Activated T-helper 2 cell treated with anti-CD3 and anti-CD28 coated beads, Interferon-gamma antibody, Interleukin-2, Interleukin-4, amounts not matched to agents 10 μg/mL and 5 μg/mL and 100 μg/mL, durations not matched to agents 14 hours and 24 hours and 36 hours (primary cell): ENCODE results near the gene CUX1. TPM values are rescaled to one million over a fixed set of nuclear protein-coding genes. Genes with fewer than 3 reads are reported as not detected.
"Not testable (repeated sequence)": the region's sequence is repeated elsewhere in the genome, so short reads cannot be mapped to it uniquely, and the experiment has no call there.

ENCODE experiments used
- DNase-seq: peaks from one replicate; pipeline ENCODE4 v3.0.0; 2021; ENCODE audit warnings: low spot score
- H3K27ac Mint-ChIP-seq: one replicate; pipeline ENCODE4 v1.8.0; 2021; ENCODE audit warnings: mixed read lengths
- H3K27me3 Mint-ChIP-seq: one replicate; pipeline ENCODE4 v1.8.0; 2021; ENCODE audit warnings: low read depth, mixed read lengths
- H3K36me3 Mint-ChIP-seq: one replicate; pipeline ENCODE4 v1.8.0; 2021; ENCODE audit warnings: low read depth, mixed read lengths
- H3K4me1 Mint-ChIP-seq: one replicate; pipeline ENCODE4 v1.8.0; 2021; ENCODE audit warnings: low read depth, mixed read lengths
- H3K4me3 Mint-ChIP-seq: one replicate; pipeline ENCODE4 v1.8.0; 2021; ENCODE audit warnings: low read depth, mild to moderate bottlenecking, moderate library complexity, mixed read lengths
- H3K9me3 Mint-ChIP-seq: one replicate; pipeline ENCODE4 v1.8.0; 2021; ENCODE audit warnings: mixed read lengths
- intact Hi-C: fragments of 100-400 bp; cut with micrococcal nuclease; formaldehyde crosslinking; loops from one replicate; pipeline ENCODE4 v1.15.1; 2023
- total RNA-seq: library from RNA; stranded (reverse); gene quantifications from 2 replicates; pipeline ENCODE4 v1.2.3, GENCODE V29; 2022

CUX1 gene
- total RNA-seq, 1 donor from 2014 or later, result 31.5 TPM

DNA sequence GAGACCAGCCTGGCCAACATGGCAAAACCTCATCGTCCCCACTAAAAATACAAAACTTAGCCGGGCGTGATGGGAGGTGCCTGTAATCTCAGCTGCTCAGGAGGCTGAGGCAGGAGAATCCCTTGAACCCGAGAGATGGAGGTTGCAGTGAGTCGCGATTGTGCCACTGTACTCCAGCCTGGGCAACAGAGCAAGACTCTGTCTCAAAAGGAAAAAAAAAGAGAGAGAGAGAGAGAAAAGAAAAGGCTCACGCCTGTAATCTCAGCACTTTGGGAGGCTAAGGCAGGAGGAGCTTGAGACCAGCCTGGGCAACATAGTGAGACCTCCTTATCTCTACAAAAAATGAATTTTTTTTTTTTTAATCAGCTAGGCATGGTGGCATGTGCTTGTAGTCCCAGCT lies 157.6 kb downstream of the CUX1 start:
- no peak overlapping the region for H3K27ac Mint-ChIP-seq
- H3K36me3 Mint-ChIP-seq, result no peaks in the 10 kb centered on the region
- H3K4me1 Mint-ChIP-seq, result no peaks in the 10 kb centered on the region
- no peaks in the 10 kb centered on the region for H3K27me3 Mint-ChIP-seq
- H3K9me3 Mint-ChIP-seq, result no peaks in the 10 kb centered on the region
- intact Hi-C loops, result no loop called here
- no peak for DNase-seq
- no peak overlapping the region for H3K4me3 Mint-ChIP-seq

DNA sequence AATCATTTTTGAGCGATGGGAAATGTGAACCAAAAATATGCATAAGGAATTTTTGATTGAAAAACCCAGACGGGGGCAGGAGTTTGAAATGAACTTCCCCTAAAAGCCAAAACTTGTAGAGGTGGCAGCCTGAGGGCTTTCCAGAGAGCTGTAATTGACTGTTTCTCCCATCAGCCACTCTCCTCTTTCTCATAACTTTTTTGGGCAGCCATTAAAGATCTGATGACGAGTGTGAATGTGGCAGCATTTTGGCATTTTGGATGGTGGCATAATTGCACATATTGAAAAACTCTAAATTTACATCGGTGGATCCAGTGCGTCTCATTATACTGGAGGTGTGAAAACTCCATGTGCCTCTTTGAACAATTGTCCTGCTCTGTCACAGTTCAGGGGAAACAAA lies 159.0 kb downstream of the CUX1 start:
- no peak overlapping the region for H3K4me3 Mint-ChIP-seq
- no peaks in the 10 kb centered on the region for H3K4me1 Mint-ChIP-seq
- no peak for DNase-seq
- intact Hi-C loops, result no loop called here
- H3K27me3 Mint-ChIP-seq, result no peaks in the 10 kb centered on the region
- H3K27ac Mint-ChIP-seq, result no peak overlapping the region
- no peaks in the 10 kb centered on the region for H3K36me3 Mint-ChIP-seq
- H3K9me3 Mint-ChIP-seq, result no peaks in the 10 kb centered on the region

DNA sequence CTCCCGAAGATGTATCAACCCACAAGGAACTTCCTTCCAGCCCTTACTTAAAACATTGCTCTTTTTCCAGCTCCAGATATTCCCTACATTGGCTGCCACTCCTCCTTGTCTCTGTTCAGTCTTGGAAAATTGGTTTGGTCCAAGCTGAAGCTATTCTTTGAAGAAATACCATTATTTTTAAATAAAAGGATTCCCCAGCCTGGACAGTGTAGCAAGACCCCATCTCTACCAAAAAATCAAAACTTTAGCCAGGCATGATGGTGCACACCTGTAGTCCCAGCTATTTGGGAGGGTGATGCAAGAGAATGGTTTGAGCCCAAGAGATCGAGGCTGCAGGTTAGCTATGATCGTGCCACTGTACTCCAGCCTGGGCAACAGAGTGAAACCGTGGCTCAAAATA lies 159.8 kb downstream of the CUX1 start:
- no peak overlapping the region for H3K4me3 Mint-ChIP-seq
- DNase-seq, result no peak
- no peaks in the 10 kb centered on the region for H3K9me3 Mint-ChIP-seq
- no peak overlapping the region for H3K27ac Mint-ChIP-seq
- intact Hi-C loops, result no loop called here
- no peaks in the 10 kb centered on the region for H3K27me3 Mint-ChIP-seq
- no peaks in the 10 kb centered on the region for H3K4me1 Mint-ChIP-seq
- no peaks in the 10 kb centered on the region for H3K36me3 Mint-ChIP-seq

DNA sequence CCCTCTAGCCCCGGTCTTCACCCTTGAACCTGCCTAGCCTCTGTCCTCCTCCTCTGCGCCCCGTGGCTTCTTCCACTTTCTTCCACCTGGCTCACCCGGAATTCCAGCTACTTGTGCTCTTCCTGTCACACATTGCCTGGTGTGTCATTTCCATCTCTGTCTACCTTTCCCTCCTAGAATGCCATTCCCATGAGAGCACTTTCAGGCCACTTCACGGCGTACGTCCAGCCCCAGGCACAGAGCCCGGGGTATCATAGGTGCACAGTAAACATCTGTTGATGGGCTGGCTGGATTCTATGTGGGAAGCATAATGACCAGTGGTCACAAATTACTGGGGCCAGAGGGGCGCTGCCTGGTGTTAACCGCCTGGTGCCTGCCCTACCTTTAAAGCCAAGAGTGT lies 161.3 kb downstream of the CUX1 start:
- Mint-ChIP-seq H3K4me1 (no peaks in the 10 kb centered on the region), H3K9me3 (no peaks in the 10 kb centered on the region), H3K4me3 (no peak overlapping the region), H3K36me3 (no peaks in the 10 kb centered on the region), H3K27ac (no peak overlapping the region), H3K27me3 (no peaks in the 10 kb centered on the region)
- no peak for DNase-seq
- intact Hi-C loops, result no loop called here

DNA sequence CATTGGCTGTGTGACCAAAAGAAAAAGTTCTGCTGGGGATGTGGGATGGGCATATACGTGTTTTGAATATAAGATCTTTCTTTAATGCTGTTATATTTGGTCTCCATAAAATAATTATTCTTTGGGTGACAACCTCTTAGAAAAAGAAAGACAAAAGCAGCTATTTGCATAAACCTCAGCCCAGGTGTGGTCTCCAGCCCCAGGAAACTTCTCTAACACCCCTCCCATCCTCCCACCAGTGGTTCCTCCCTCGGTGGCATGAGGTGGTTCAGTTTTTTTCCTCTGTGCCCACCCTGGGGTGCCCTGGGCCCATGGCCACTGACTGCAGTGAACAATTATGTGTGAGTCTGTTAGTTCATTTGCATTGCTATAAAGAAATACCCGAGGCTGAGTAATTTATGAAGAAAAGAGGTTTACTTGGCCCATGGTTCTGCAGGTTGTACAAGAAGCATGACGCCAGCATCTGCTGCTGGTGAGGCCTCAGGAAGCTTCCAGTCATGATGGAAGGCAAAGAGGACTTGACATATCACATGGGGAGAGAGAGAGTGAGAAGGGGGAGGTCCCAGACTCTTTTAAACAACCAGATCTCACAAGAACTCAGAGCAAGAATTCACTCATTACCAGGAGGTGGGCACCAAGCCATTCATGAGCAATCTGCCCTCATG lies 165.9 kb downstream of the CUX1 start:
- DNase-seq, result no peak
- Mint-ChIP-seq H3K4me3 (no peak overlapping the region), H3K27me3 (no peaks in the 10 kb centered on the region), H3K36me3 (no peaks in the 10 kb centered on the region), H3K9me3 (no peaks in the 10 kb centered on the region), H3K4me1 (no peaks in the 10 kb centered on the region), H3K27ac (no peak overlapping the region)
- intact Hi-C loops, result no loop called here

- no peaks in the 10 kb centered on the region for H3K4me1 Mint-ChIP-seq
- DNase-seq, result no peak
- no peaks in the 10 kb centered on the region for H3K9me3 Mint-ChIP-seq
- H3K4me3 Mint-ChIP-seq, result no peak overlapping the region
- intact Hi-C loops, result no loop called here
- no peak overlapping the region for H3K27ac Mint-ChIP-seq
- no peaks in the 10 kb centered on the region for H3K36me3 Mint-ChIP-seq
- no peaks in the 10 kb centered on the region for H3K27me3 Mint-ChIP-seq
Observed at GRCh38 chr7:101984133-101984879, 166.9 kb downstream of the CUX1 start.

- no peaks in the 10 kb centered on the region for H3K36me3 Mint-ChIP-seq
- no peak overlapping the region for H3K4me3 Mint-ChIP-seq
- H3K9me3 Mint-ChIP-seq, result no peaks in the 10 kb centered on the region
- intact Hi-C loops, result no loop called here
- no peaks in the 10 kb centered on the region for H3K27me3 Mint-ChIP-seq
- DNase-seq, result no peak
- H3K27ac Mint-ChIP-seq, result no peak overlapping the region
- no peaks in the 10 kb centered on the region for H3K4me1 Mint-ChIP-seq
Observed at GRCh38 chr7:101985057-101985902, 167.9 kb downstream of the CUX1 start.

- peaks cover 4% of the 10 kb centered on the region for H3K4me1 Mint-ChIP-seq
- no peak overlapping the region for H3K27ac Mint-ChIP-seq
- intact Hi-C loops, result no loop called here
- H3K9me3 Mint-ChIP-seq, result no peaks in the 10 kb centered on the region
- no peak overlapping the region for H3K4me3 Mint-ChIP-seq
- no peaks in the 10 kb centered on the region for H3K36me3 Mint-ChIP-seq
- H3K27me3 Mint-ChIP-seq, result no peaks in the 10 kb centered on the region
- DNase-seq, result no peak
Observed at GRCh38 chr7:101985903-101986734, 168.7 kb downstream of the CUX1 start.

DNA sequence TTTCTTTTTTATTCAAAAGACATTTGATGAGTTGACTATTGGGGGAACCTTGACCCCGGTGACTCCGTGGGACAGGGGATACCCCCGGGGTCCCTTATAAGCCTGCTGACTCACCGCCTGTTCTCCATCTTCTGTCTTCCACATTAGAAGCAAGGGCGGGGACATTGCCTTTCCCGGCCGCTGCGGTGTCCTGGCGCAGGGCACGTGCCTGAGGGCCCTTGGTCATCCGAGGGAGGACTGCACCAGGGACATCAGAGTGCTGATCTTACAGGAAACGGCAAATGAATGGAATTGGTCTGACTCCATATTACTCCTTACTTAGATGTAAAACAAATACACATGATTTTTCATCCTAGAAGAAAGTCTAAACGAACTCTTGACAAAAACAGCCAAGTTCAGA lies 170.1 kb downstream of the CUX1 start:
- H3K27me3 Mint-ChIP-seq, result no peaks in the 10 kb centered on the region
- intact Hi-C loops, result no loop called here
- DNase-seq, result no peak
- no peak overlapping the region for H3K4me3 Mint-ChIP-seq
- H3K9me3 Mint-ChIP-seq, result no peaks in the 10 kb centered on the region
- no peaks in the 10 kb centered on the region for H3K36me3 Mint-ChIP-seq
- H3K27ac Mint-ChIP-seq, result no peak overlapping the region
- peaks cover 6% of the 10 kb centered on the region for H3K4me1 Mint-ChIP-seq

- intact Hi-C loops, H3K27ac Mint-ChIP-seq, H3K27me3 Mint-ChIP-seq, H3K4me1 Mint-ChIP-seq, H3K9me3 Mint-ChIP-seq, DNase-seq, H3K4me3 Mint-ChIP-seq, H3K36me3 Mint-ChIP-seq: not testable (repeated sequence)
Observed at GRCh38 chr7:101988060-101988459, 170.6 kb downstream of the CUX1 start.

DNA sequence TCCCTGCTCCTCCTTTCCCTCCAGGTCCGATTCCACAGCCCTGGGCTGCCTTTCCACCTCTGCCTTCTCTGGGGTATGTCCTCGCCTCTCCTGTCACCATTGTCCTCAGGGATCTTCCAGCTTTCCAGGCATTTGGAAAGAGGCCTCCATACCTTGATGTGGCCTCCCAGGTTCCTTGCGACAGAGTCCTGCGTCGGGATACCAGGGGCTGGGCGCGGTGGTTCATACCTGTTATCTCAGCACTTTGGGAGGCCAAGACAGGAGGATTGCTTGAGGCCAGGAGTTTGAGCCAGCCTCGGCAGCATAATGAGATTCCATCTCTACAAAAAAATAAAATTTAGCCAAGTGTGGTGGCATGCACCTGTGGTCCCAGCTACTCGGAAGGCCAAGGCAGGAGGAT lies 171.1 kb downstream of the CUX1 start:
- Mint-ChIP-seq H3K36me3 (no peaks in the 10 kb centered on the region), H3K9me3 (no peaks in the 10 kb centered on the region), H3K27me3 (no peaks in the 10 kb centered on the region), H3K27ac (no peak overlapping the region), H3K4me3 (no peak overlapping the region), H3K4me1 (peaks cover 6% of the 10 kb centered on the region)
- no peak for DNase-seq
- intact Hi-C loops, result no loop called here

DNA sequence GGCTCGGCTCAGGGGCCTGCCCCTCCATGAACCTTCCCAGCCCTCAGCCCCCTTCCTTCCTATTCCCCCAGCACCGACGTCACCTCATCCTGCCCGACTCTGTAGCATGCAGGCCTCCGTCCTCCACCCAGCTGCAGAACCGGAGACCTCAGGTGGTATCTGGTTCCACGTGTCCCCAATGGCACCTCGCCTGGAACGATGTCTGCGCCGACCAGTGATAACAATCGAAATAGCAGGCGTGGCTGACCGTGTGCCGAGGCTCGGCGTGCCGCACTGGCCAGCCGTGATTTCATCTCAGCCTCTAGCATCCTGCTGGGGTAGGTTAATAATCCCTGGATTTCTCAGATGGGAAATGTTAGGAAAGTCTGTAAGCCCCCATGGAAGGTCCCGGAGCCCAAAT lies 171.7 kb downstream of the CUX1 start:
- DNase-seq, result no peak
- Mint-ChIP-seq H3K4me1 (peaks cover 6% of the 10 kb centered on the region), H3K27ac (no peak overlapping the region), H3K27me3 (no peaks in the 10 kb centered on the region), H3K4me3 (no peak overlapping the region), H3K9me3 (no peaks in the 10 kb centered on the region), H3K36me3 (no peaks in the 10 kb centered on the region)
- intact Hi-C loops, result no loop called here
